ENCODE data around the gene SFRP2. TPM values are rescaled to one million over a fixed set of nuclear protein-coding genes. Genes with fewer than 3 reads are reported as not detected.

The SFRP2 gene
- total and polyA plus RNA-seq, 12 donors = 0.57 to 23.2 (median 2.5) TPM

- no peaks in the 10 kb centered on the region for H3K36me3 ChIP-seq (replicated peaks in 1 of 2)
- peak overlapping the region in 1 of 4 donors; percentile 36 for H3K4me3 ChIP-seq
- TF ChIP-seq POLR2A (IDR thresholded peaks at IDR 0.05) = no peak
- TF ChIP-seq, protein P1, sequence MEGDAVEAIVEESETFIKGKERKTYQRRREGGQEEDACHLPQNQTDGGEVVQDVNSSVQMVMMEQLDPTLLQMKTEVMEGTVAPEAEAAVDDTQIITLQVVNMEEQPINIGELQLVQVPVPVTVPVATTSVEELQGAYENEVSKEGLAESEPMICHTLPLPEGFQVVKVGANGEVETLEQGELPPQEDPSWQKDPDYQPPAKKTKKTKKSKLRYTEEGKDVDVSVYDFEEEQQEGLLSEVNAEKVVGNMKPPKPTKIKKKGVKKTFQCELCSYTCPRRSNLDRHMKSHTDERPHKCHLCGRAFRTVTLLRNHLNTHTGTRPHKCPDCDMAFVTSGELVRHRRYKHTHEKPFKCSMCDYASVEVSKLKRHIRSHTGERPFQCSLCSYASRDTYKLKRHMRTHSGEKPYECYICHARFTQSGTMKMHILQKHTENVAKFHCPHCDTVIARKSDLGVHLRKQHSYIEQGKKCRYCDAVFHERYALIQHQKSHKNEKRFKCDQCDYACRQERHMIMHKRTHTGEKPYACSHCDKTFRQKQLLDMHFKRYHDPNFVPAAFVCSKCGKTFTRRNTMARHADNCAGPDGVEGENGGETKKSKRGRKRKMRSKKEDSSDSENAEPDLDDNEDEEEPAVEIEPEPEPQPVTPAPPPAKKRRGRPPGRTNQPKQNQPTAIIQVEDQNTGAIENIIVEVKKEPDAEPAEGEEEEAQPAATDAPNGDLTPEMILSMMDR (IDR thresholded peaks at IDR 0.05) = no peak
- peak in 6 of 7 donors; percentile 28 to 62 (median 37) for DNase-seq
- H3K4me1 ChIP-seq (replicated peaks in 1 of 2) = peaks cover 3 to 24% of the 10 kb centered on the region in 2 donors
- H3K27me3 ChIP-seq = peaks cover 64% of the 10 kb centered on the region
- WGBS, 4 donors = 6 to 12% (median 10%) methylated on average over 22 to 37 of the region's 37 CpGs
- H3K27ac ChIP-seq = no peak overlapping the region
- intact Hi-C loops (cut with DNase I) = no loop called here
- H3K9me3 ChIP-seq (replicated peaks in 1 of 3) = no peaks in the 10 kb centered on the region
Measured at GRCh38 chr4:153791746-153792617, 3.1 kb upstream of the SFRP2 start.

DNA sequence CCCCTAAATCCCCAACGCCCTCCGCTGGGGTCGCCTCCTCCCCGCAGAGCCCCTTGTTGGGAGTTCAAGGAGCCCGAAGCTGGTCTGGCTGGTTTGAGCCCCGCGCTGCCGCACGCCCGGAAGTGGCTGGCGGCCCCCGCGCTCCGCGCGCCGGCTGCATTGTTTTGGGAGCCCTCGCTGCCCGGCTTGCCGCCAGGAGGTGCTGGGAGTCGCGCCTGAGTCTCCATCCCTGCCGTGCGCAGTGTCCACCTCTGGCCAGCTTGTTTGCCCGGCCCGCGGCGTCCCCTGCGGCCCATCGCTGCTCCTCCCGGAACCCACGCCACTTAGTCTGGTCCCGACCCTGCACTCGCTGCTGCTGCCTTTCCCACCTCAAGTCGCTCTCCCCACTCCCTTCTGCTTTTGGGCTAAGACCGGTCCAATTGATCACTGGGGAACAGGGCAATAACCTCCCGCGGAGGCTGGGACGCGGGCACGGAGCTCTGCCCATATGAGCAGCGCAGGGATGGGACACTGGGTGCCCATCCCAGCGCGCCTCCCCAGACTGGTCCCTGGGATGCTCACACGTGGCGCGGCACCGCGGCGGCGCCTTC is 2.2 kb upstream of the SFRP2 start:
- H3K4me3 ChIP-seq = peak overlapping the region in 1 of 4 donors; percentile 28
- no peaks in the 10 kb centered on the region for H3K36me3 ChIP-seq (replicated peaks in 1 of 2)
- DNase-seq = no peak
- peaks cover 3 to 24% of the 10 kb centered on the region in 2 donors for H3K4me1 ChIP-seq (replicated peaks in 1 of 2)
- H3K27ac ChIP-seq = no peak overlapping the region
- intact Hi-C loops (cut with DNase I) = no loop called here
- no peaks in the 10 kb centered on the region for H3K9me3 ChIP-seq (replicated peaks in 1 of 3)
- peaks cover 67% of the 10 kb centered on the region for H3K27me3 ChIP-seq
- WGBS, 4 donors = 4 to 6% (median 5%) methylated on average over 12 to 51 of the region's 51 CpGs
- TF ChIP-seq, protein P1 (IDR thresholded peaks at IDR 0.05) = no peak
- TF ChIP-seq POLR2A (IDR thresholded peaks at IDR 0.05) = no peak

- H3K27me3 ChIP-seq = peaks cover 68% of the 10 kb centered on the region
- no peak overlapping the region for H3K27ac ChIP-seq
- H3K4me1 ChIP-seq (replicated peaks in 1 of 2) = peaks cover 3 to 24% of the 10 kb centered on the region in 2 donors
- intact Hi-C loops (cut with DNase I) = no loop called here
- WGBS, 4 donors = 45 to 74% (median 49%) methylated on average over 5 to 10 of the region's 10 CpGs
- H3K4me3 ChIP-seq = peak overlapping the region in 1 of 4 donors; percentile 28
- no peaks in the 10 kb centered on the region for H3K36me3 ChIP-seq (replicated peaks in 1 of 2)
- H3K9me3 ChIP-seq (replicated peaks in 1 of 3) = no peaks in the 10 kb centered on the region
- no peak for TF ChIP-seq POLR2A (IDR thresholded peaks at IDR 0.05)
- TF ChIP-seq, protein P1 (IDR thresholded peaks at IDR 0.05) = no peak
- no peak for DNase-seq
Measured at GRCh38 chr4:153790500-153790865, 1.6 kb upstream of the SFRP2 start.

GRCh38 chr4:153789741-153790499 is 1.0 kb upstream of the SFRP2 start:
- no peak for DNase-seq
- H3K27ac ChIP-seq = no peak overlapping the region
- 36 to 48% (median 40%) methylated on average over 24 to 28 of the region's 28 CpGs for WGBS, 4 donors
- H3K36me3 ChIP-seq (replicated peaks in 1 of 2) = no peaks in the 10 kb centered on the region
- peaks cover 3 to 24% of the 10 kb centered on the region in 2 donors for H3K4me1 ChIP-seq (replicated peaks in 1 of 2)
- no peaks in the 10 kb centered on the region for H3K9me3 ChIP-seq (replicated peaks in 1 of 3)
- TF ChIP-seq, protein P1 (IDR thresholded peaks at IDR 0.05) = no peak
- TF ChIP-seq POLR2A (IDR thresholded peaks at IDR 0.05) = no peak
- H3K27me3 ChIP-seq = peaks cover 68% of the 10 kb centered on the region
- intact Hi-C loops (cut with DNase I) = no loop called here
- H3K4me3 ChIP-seq = no peak overlapping the region

Measured in adrenal gland (tissue), 12 donors.